Fibroblast of lung (primary cell): ENCODE measurements around the gene LUC7L2. TPM values are rescaled to one million over a fixed set of nuclear protein-coding genes. Genes with fewer than 3 reads are reported as not detected.
"Not testable (repeated sequence)": the region's sequence is repeated elsewhere in the genome, so short reads cannot be mapped to it uniquely, and the experiment has no call there.

Experiments used
- DNase-seq, 2 donors: peaks; one replicate each; pipeline versions ENCODE4 v3.0.0 to v3.0.0-alpha.2; 2010; ENCODE audit warnings: low read depth in 2 of 2
- H2AFZ ChIP-seq: 2 replicates; pipeline ENCODE4 v1.5.1; 2012; ENCODE audit warnings: low read length, control low read depth, inconsistent platforms
- H3K27ac ChIP-seq: 2 replicates; pipeline ENCODE4 v1.5.1; 2011; ENCODE audit warnings: low read length, control low read depth; ENCODE audit not compliant: insufficient read depth
- H3K27me3 ChIP-seq: 2 replicates; pipeline ENCODE4 v1.5.1; 2011; ENCODE audit warnings: mild to moderate bottlenecking, low read length; ENCODE audit not compliant: control insufficient read depth, insufficient read depth
- H3K36me3 ChIP-seq: 2 replicates; pipeline ENCODE4 v1.5.1; 2011; ENCODE audit warnings: low read length; ENCODE audit not compliant: control insufficient read depth, insufficient read depth
- H3K4me1 ChIP-seq: 2 replicates; pipeline ENCODE4 v1.5.1; 2011; ENCODE audit warnings: low read length; ENCODE audit not compliant: control insufficient read depth, insufficient read depth; ENCODE audit errors: extremely low read depth
- H3K4me2 ChIP-seq: 2 replicates; pipeline ENCODE4 v1.5.1; 2011; ENCODE audit warnings: low read length, control low read depth; ENCODE audit not compliant: insufficient read depth; ENCODE audit errors: extremely low read depth
- H3K4me3 ChIP-seq, 4 experiments: fragments of 200-600 bp in 1 of 4; sonication (generic) in 1 of 4; replicated peaks in 1 of 4; 2 replicates each; pipeline ENCODE4 v1.5.1; 2011 to 2016; ENCODE audit warnings: low read length in 4 of 4, low read depth in 3 of 4, mild to moderate bottlenecking in 3 of 4, control low read depth in 2 of 4, inconsistent platforms in 1 of 4, mixed read lengths in 1 of 4; ENCODE audit not compliant: insufficient read depth in 1 of 4; ENCODE audit errors: control extremely low read depth in 1 of 4
- H3K79me2 ChIP-seq: 2 replicates; pipeline ENCODE4 v1.5.1; 2012; ENCODE audit warnings: mild to moderate bottlenecking, low read length, inconsistent platforms; ENCODE audit not compliant: control insufficient read depth, insufficient read depth
- H3K9ac ChIP-seq: 2 replicates; pipeline ENCODE4 v1.5.1; 2011; ENCODE audit warnings: mild to moderate bottlenecking, low read length, control low read depth; ENCODE audit not compliant: insufficient read depth
- H3K9me3 ChIP-seq: 2 replicates; pipeline ENCODE4 v1.5.1; 2012; ENCODE audit warnings: low read depth, low read length; ENCODE audit not compliant: control insufficient read depth, insufficient read depth
- H4K20me1 ChIP-seq: 2 replicates; pipeline ENCODE4 v1.5.1; 2011; ENCODE audit warnings: low read length; ENCODE audit not compliant: control insufficient read depth, insufficient read depth; ENCODE audit errors: extremely low read depth
- CTCF ChIP-seq, 2 donors: IDR thresholded peaks in 1 of 2; conservative IDR thresholded peaks in 1 of 2; 1 replicate in 1 of 2; 2 replicates in 1 of 2; pipeline ENCODE4 v1.5.1; 2011 to 2012; ENCODE audit warnings: low read length in 2 of 2, control low read depth in 1 of 2, inconsistent platforms in 1 of 2, low read depth in 1 of 2, mild to moderate bottlenecking in 1 of 2
- EZH2 ChIP-seq: IDR thresholded peaks from 2 replicates; pipeline ENCODE4 v1.5.1; 2012; ENCODE audit warnings: low read length, control low read depth, mild to moderate bottlenecking; ENCODE audit errors: missing control alignments
- polyA plus RNA-seq, 2 donors: library from polyadenylated mRNA; depleted of rRNA in 1 of 2; stranded (reverse) in 1 of 2; unstranded in 1 of 2; fragments of >200 nt; gene quantifications; 2 replicates each; pipeline ENCODE4 v1.2.1, GENCODE V29; 2011 to 2012; ENCODE audit warnings: missing spikeins in 1 of 2
- total RNA-seq: library from RNA; depleted of rRNA; stranded (reverse); fragments of >200 nt; gene quantifications from 2 replicates; pipeline ENCODE4 v1.2.1, GENCODE V29; 2014

LUC7L2 gene
- total and polyA plus RNA-seq, 2 donors (not counting 1 experiment from before 2014, with no cell fraction given): 38.5 to 48.7 TPM

GRCh38 chr7:139407555-139407954 lies 47.9 kb downstream of the LUC7L2 start:
- TF ChIP-seq CTCF (conservative IDR thresholded peaks at IDR 0.05 in 1 of 2, IDR thresholded peaks at IDR 0.05 in 1 of 2; ENCODE audit: low read depth in 1 of 2, low read length in 2 of 2) (no peak), EZH2 (no peak)

GRCh38 chr7:139414743-139415402 lies 55.2 kb downstream of the LUC7L2 start:
- not testable (repeated sequence) for H3K9ac ChIP-seq, H3K27me3 ChIP-seq, H2AFZ ChIP-seq, H3K79me2 ChIP-seq, H3K4me2 ChIP-seq, DNase-seq, H3K36me3 ChIP-seq, H3K27ac ChIP-seq, H3K4me3 ChIP-seq, H3K9me3 ChIP-seq, H3K4me1 ChIP-seq, H4K20me1 ChIP-seq

More at GRCh38 chr7:139407555-139407954, 47.9 kb downstream of the LUC7L2 start:
- DNase-seq: no peak
- Histone ChIP-seq H3K9ac (no peak overlapping the region), H3K9me3 (no peaks in the 10 kb centered on the region), H3K4me2 (no peak overlapping the region), H3K27ac (no peak overlapping the region), H3K36me3 (peaks cover 13% of the 10 kb centered on the region), H2AFZ (no peak overlapping the region), H3K79me2 (no peaks in the 10 kb centered on the region), H3K27me3 (no peaks in the 10 kb centered on the region), H3K4me1 (no peaks in the 10 kb centered on the region), H3K4me3 (no peak overlapping the region), H4K20me1 (no peaks in the 10 kb centered on the region)

GRCh38 chr7:139416405-139416804 lies 56.7 kb downstream of the LUC7L2 start:
- Histone ChIP-seq H3K4me1 (no peaks in the 10 kb centered on the region), H3K4me2 (no peak overlapping the region), H3K9ac (no peak overlapping the region), H3K36me3 (peaks cover 9% of the 10 kb centered on the region), H3K9me3 (no peaks in the 10 kb centered on the region), H3K27me3 (no peaks in the 10 kb centered on the region), H2AFZ (no peak overlapping the region), H3K79me2 (no peaks in the 10 kb centered on the region), H4K20me1 (no peaks in the 10 kb centered on the region), H3K4me3 (no peak overlapping the region), H3K27ac (no peak overlapping the region)
- TF ChIP-seq CTCF (conservative IDR thresholded peaks at IDR 0.05 in 1 of 2, IDR thresholded peaks at IDR 0.05 in 1 of 2; ENCODE audit: low read depth in 1 of 2, low read length in 2 of 2) (no peak), EZH2 (no peak)
- no peak for DNase-seq
